CD1c-positive myeloid dendritic cell (primary cell): ENCODE measurements around the gene SPEG.
"Not testable (repeated sequence)": the region's sequence is repeated elsewhere in the genome, so short reads cannot be mapped to it uniquely, and the experiment has no call there.

ENCODE experiments used
- DNase-seq: peaks from one replicate; pipeline ENCODE4 v3.0.0-alpha.2; 2016; ENCODE audit errors: extremely low spot score

Gene SPEG

GRCh38 chr2:219434718-219435525 lies at the start of gene SPEG:
SPEG (plus strand) TSS chr2:219434843; CDS start chr2:219434978, 135 bp downstream.
- no peak for DNase-seq

- DNase-seq: no peak
Observed at GRCh38 chr2:219384859-219385258, 49.8 kb upstream of the SPEG start.

- DNase-seq: no peak
Observed at GRCh38 chr2:219385958-219386520, 48.6 kb upstream of the SPEG start.

- DNase-seq: peak; percentile 12
Observed at GRCh38 chr2:219386532-219387280, 47.9 kb upstream of the SPEG start.

GRCh38 chr2:219387306-219388120 lies 47.1 kb upstream of the SPEG start, which contains the start of gene DNPEP:
DNPEP (minus strand) TSS chr2:219387912; CDS start chr2:219387794, 118 bp downstream.
- DNase-seq: peak; percentile 97

- peak; percentile 99 for DNase-seq
Observed at GRCh38 chr2:219388121-219388906, 46.3 kb upstream of the SPEG start.

GRCh38 chr2:219388907-219389156 lies 45.8 kb upstream of the SPEG start:
- no peak for DNase-seq

GRCh38 chr2:219392754-219393153 lies 41.9 kb upstream of the SPEG start:
- DNase-seq: no peak

- not testable (repeated sequence) for DNase-seq
Observed at GRCh38 chr2:219395056-219395455, 39.6 kb upstream of the SPEG start.

- no peak for DNase-seq
Observed at GRCh38 chr2:219395609-219396008, 39.0 kb upstream of the SPEG start.

- DNase-seq: peak; percentile 67
Observed at GRCh38 chr2:219396863-219397457, 37.7 kb upstream of the SPEG start.

- DNase-seq: peak; percentile 75
Observed at GRCh38 chr2:219398721-219399363, 35.8 kb upstream of the SPEG start.

- DNase-seq: no peak
Observed at GRCh38 chr2:219399716-219400478, 34.7 kb upstream of the SPEG start.

- DNase-seq: no peak
Observed at GRCh38 chr2:219400562-219400961, 34.1 kb upstream of the SPEG start.

- DNase-seq: peak; percentile 65
Observed at GRCh38 chr2:219401606-219402005, 33.0 kb upstream of the SPEG start.

GRCh38 chr2:219402665-219403515 lies 31.8 kb upstream of the SPEG start:
- peak; percentile 86 for DNase-seq

GRCh38 chr2:219403861-219404260 lies 30.8 kb upstream of the SPEG start:
- no peak for DNase-seq

- no peak for DNase-seq
Observed at GRCh38 chr2:219404291-219404910, 30.2 kb upstream of the SPEG start.
